GM12878 (cell line): ENCODE measurements around the gene PLAAT3. TPM values are rescaled to one million over a fixed set of nuclear protein-coding genes. Genes with fewer than 3 reads are reported as not detected.

Experiments
- ASH2L ChIP-seq: fragments of 300-600, 200-600 bp; sonication (generic); IDR thresholded peaks from 2 replicates; pipeline ENCODE4 v1.6.1; 2017; ENCODE audit warnings: low read depth, mild to moderate bottlenecking, borderline replicate concordance
- BMI1 ChIP-seq: fragments of 450-650 bp; IDR thresholded peaks from 2 replicates; pipeline ENCODE4 v1.6.1; 2016; ENCODE audit warnings: mild to moderate bottlenecking, moderate library complexity, borderline replicate concordance
- CEBPZ ChIP-seq: fragments of 150-350 bp; IDR thresholded peaks from 2 replicates; pipeline ENCODE4 v1.6.1; 2016; ENCODE audit warnings: low read depth, low read length
- CHD1 ChIP-seq: IDR thresholded peaks from 2 replicates; pipeline ENCODE4 v1.6.1; 2012; ENCODE audit warnings: low read depth, low read length, improper control_type of control experiment
- CUX1 ChIP-seq: IDR thresholded peaks from 2 replicates; pipeline ENCODE4 v1.6.1; 2012; ENCODE audit warnings: improper control_type of control experiment, low read depth, low read length; ENCODE audit not compliant: insufficient replicate concordance
- FOS ChIP-seq: IDR thresholded peaks from 3 replicates; pipeline ENCODE4 v1.6.1; 2011; ENCODE audit warnings: borderline replicate concordance; ENCODE audit not compliant: insufficient read length; ENCODE audit errors: extremely low read depth
- IKZF1 ChIP-seq: fragments of 450-650 bp; conservative IDR thresholded peaks from 2 replicates; pipeline ENCODE4 v1.6.1; 2017; ENCODE audit warnings: antibody characterized with exemption, mild to moderate bottlenecking
- IKZF2 ChIP-seq, 2 experiments: fragments of 450-650 bp; IDR thresholded peaks; 2 replicates each; pipeline ENCODE4 v1.6.1; 2017; ENCODE audit warnings: mild to moderate bottlenecking in 2 of 2, moderate library complexity in 2 of 2
- NR2C1 ChIP-seq: fragments of 450-650 bp; IDR thresholded peaks from 2 replicates; pipeline ENCODE4 v1.6.1; 2017; ENCODE audit warnings: antibody characterized with exemption, mild to moderate bottlenecking, moderate library complexity
- PML ChIP-seq: IDR thresholded peaks from 2 replicates; pipeline ENCODE4 v1.6.1; 2012; ENCODE audit warnings: low read length, inconsistent platforms
- RAD21 ChIP-seq: IDR thresholded peaks from 2 replicates; pipeline ENCODE4 v1.6.1; 2011; ENCODE audit warnings: mild to moderate bottlenecking, low read depth, low read length, moderate library complexity; ENCODE audit not compliant: insufficient read depth
- SIN3A ChIP-seq: IDR thresholded peaks from 2 replicates; pipeline ENCODE4 v1.6.1; 2012; ENCODE audit warnings: low read depth, low read length, improper control_type of control experiment
- SMC3 ChIP-seq: IDR thresholded peaks from 2 replicates; pipeline ENCODE4 v1.6.1; 2011; ENCODE audit warnings: low read length, improper control_type of control experiment, borderline replicate concordance
- SRF ChIP-seq, 2 experiments: IDR thresholded peaks; 2 replicates each; pipeline ENCODE4 v1.6.1; 2011; ENCODE audit warnings: low read depth in 2 of 2, low read length in 2 of 2, mild to moderate bottlenecking in 1 of 2, moderate library complexity in 1 of 2
- STAT1 ChIP-seq: fragments of 450-650 bp; conservative IDR thresholded peaks from 2 replicates; pipeline ENCODE4 v1.6.1; 2014; ENCODE audit warnings: antibody characterized with exemption, mild to moderate bottlenecking
- SUPT20H ChIP-seq: IDR thresholded peaks from 2 replicates; pipeline ENCODE4 v1.6.1; 2011; ENCODE audit warnings: low read depth, mild to moderate bottlenecking, low read length, moderate library complexity, borderline replicate concordance; ENCODE audit not compliant: control insufficient read depth
- TARDBP ChIP-seq: IDR thresholded peaks from 2 replicates; pipeline ENCODE4 v1.6.1; 2016; ENCODE audit warnings: borderline replicate concordance
- USF1 ChIP-seq: IDR thresholded peaks from 2 replicates; pipeline ENCODE4 v1.6.1; 2011; ENCODE audit warnings: borderline replicate concordance, low read depth, mild to moderate bottlenecking, moderate library complexity, mixed read lengths, low read length; ENCODE audit not compliant: insufficient read depth; ENCODE audit errors: extremely low read length
- YBX1 ChIP-seq: fragments of 450-650 bp; IDR thresholded peaks from 2 replicates; pipeline ENCODE4 v1.6.1; 2016; ENCODE audit warnings: antibody characterized with exemption
- ZNF217 ChIP-seq: fragments of 450-650 bp; IDR thresholded peaks from 2 replicates; pipeline ENCODE4 v1.6.1; 2017; ENCODE audit warnings: antibody characterized with exemption, mild to moderate bottlenecking
- ZNF384 ChIP-seq: IDR thresholded peaks from 2 replicates; pipeline ENCODE4 v1.6.1; 2012; ENCODE audit warnings: low read depth, mild to moderate bottlenecking, low read length, improper control_type of control experiment, borderline replicate concordance
- polyA plus RNA-seq, 11 experiments: library from polyadenylated mRNA; depleted of rRNA in 4 of 11; unstranded in 6 of 11; stranded (reverse) in 5 of 11; fragments of >200 nt; fragmentation: Nextera tagmentation in 4 of 11; fragmentation: Illumina TruSeq in 1 of 11; extraction: Ambion mirVana in 4 of 11; extraction: Trizol in 1 of 11; gene quantifications; 1 replicate in 1 of 11; 2 replicates in 10 of 11; pipeline versions ENCODE4 v1.2.1 to v1.2.3, GENCODE V29; 2011 to 2016; ENCODE audit warnings: inconsistent platforms in 2 of 11, missing spikeins in 2 of 11, low read depth in 1 of 11
- total RNA-seq, 4 experiments: library from RNA; depleted of rRNA in 3 of 4; stranded (reverse); fragments of >200 nt in 3 of 4; fragmentation: Illumina TruSeq in 1 of 4; extraction: Trizol in 1 of 4; gene quantifications; 2 replicates each; pipeline versions ENCODE4 v1.2.1 to v1.2.3, GENCODE V29; 2013 to 2021

Gene PLAAT3
- total and polyA plus RNA-seq, 10 of the 15 experiments (the other 5 are each of a cell fraction or from before 2014, with no cell fraction given): 4.8 to 37.0 (median 14.8) TPM

- TF ChIP-seq USF1 (peak; percentile 70), NR2C1 (peak; percentile 85), SRF (IDR thresholded peaks at IDR 0.05; ENCODE audit: low read depth in 2 of 2, low read length in 2 of 2) (no peak), CUX1 (no peak), YBX1 (no peak), SIN3A (no peak), TARDBP (no peak), IKZF1 (no peak), SMC3 (no peak), CEBPZ (no peak), ZNF384 (no peak), FOS (peak; percentile 1), SUPT20H (no peak), RAD21 (0 out of 2 replicates have a peak, but pooled peaks have one; percentile 10), PML (no peak), IKZF2 (IDR thresholded peaks at IDR 0.05) (no peak), ASH2L (no peak), STAT1 (no peak), CHD1 (no peak), BMI1 (no peak), ZNF217 (no peak)
Measured at GRCh38 chr11:63573881-63574855, 40.1 kb downstream of the PLAAT3 start (continued).
